ENCODE measurements around the gene PCNX1. TPM values are rescaled to one million over a fixed set of nuclear protein-coding genes. Genes with fewer than 3 reads are reported as not detected.

The PCNX1 gene
- polyA plus RNA-seq, 1 donor: 43.9 TPM

DNA sequence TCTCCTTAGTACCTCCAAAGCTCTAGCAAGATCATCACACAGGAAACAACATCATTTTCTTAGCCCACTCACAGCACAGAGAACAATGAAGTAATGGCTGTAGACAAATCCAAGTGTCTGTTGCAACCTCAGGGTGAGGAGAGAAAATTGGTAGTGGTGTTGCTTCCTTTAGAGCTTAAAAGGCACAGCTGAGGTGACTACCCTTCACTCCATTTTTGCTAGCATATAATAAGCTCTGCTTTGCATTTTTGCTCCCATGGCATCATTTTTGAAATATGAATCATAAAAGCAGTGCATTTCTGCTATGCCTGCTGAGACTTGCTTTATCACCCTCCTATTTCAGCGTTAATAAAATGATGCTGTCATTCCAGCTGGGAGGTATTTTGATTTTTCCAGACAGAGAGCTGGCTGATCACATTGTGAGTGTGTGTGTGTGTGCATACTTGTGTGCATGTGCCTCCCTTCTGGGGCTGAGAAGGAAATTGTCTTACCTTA, 18.5 kb upstream of the PCNX1 start:
- H3K27me3 ChIP-seq (ENCODE audit: control insufficient read depth, insufficient read depth, low read length): peaks cover 3% of the 10 kb centered on the region
- H3K4me1 ChIP-seq (ENCODE audit: control insufficient read depth, insufficient read depth, low read length): no peaks in the 10 kb centered on the region
- H3K36me3 ChIP-seq (ENCODE audit: control insufficient read depth, insufficient read depth, low read length): no peaks in the 10 kb centered on the region
- H3K9me3 ChIP-seq (ENCODE audit: control insufficient read depth, low read depth, low read length): no peaks in the 10 kb centered on the region
- no peak overlapping the region for H3K4me3 ChIP-seq (ENCODE audit: low read length)
- WGBS (ENCODE audit: insufficient coverage, low lambda C conversion rate): no CpG with 5 or more reads among the region's 1 CpG
- H3K27ac ChIP-seq (ENCODE audit: low read length): no peak overlapping the region
- no peak for DNase-seq

DNA sequence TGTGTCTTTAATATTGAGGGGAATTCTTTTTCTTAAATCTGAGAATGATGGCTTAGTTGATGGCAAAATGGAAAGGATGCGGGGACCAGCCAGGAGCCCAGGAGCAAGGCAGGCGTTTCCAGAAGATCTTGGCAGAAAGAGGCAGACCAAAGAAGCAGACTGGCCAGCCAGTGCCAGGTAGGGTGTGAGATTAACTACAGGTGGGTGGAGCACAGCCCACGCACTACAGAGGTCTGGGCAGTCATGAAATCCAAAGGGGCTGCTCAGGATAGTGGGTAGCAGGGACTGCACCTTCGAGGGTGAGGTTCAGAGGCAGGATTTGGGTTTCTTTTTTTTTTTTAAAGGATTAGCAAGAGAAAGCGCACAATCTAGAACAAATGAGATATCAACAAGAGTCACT, 17.7 kb upstream of the PCNX1 start:
- no CpG with 5 or more reads among the region's 5 CpGs for WGBS (ENCODE audit: insufficient coverage, low lambda C conversion rate)

DNA sequence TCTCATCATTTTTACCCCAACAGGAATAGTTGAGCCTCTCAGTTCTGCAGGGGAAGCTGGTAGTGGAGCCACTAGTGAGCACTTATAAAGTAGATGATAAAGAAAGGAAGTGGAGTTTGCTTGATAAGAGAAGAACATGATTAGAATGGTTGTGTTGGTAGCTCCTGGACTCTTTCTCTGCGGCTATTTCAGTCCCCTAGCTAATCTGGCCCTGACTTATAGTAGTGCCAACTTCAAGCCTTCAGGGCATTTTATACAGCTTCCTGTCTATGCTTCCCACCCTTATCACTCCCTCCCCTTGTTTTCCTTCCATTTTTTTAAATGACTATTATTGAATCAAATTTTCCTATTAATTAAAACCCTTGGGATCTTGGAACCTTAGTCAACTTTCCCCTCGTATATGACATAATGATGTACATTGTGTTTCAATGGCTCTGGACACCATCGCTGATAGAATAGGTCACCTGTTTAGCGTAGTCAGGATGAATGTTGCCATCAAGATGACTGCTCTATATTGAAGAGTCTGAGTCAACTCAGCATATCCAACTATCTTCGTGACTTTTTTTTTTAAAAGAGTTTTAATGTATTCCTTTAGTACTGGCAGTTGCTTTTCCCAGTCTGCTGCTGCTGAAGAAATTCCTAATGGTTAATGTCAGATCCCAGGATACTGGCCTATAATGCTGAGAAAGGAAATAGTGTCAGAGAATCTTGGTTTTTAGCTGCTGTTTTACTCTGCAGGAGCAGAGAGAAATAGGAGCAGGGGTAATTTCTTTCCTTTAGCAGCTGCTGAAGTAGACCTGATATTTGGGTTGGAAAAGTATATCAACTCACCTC, 16.2 kb upstream of the PCNX1 start:
- H3K36me3 ChIP-seq (ENCODE audit: control insufficient read depth, insufficient read depth, low read length): no peaks in the 10 kb centered on the region
- no peaks in the 10 kb centered on the region for H3K4me1 ChIP-seq (ENCODE audit: control insufficient read depth, insufficient read depth, low read length)
- no peak overlapping the region for H3K27ac ChIP-seq (ENCODE audit: low read length)
- H3K9me3 ChIP-seq (ENCODE audit: control insufficient read depth, low read depth, low read length): no peaks in the 10 kb centered on the region
- H3K4me3 ChIP-seq (ENCODE audit: low read length): no peak overlapping the region
- DNase-seq: no peak
- peaks cover 3% of the 10 kb centered on the region for H3K27me3 ChIP-seq (ENCODE audit: control insufficient read depth, insufficient read depth, low read length)
- WGBS (ENCODE audit: insufficient coverage, low lambda C conversion rate): 60% methylated on average over 1 of the region's 5 CpGs

More for the DNA sequence above, 17.7 kb upstream of the PCNX1 start:
- Histone ChIP-seq H3K4me3 (ENCODE audit: low read length) (no peak overlapping the region), H3K27ac (ENCODE audit: low read length) (no peak overlapping the region), H3K9me3 (ENCODE audit: control insufficient read depth, low read depth, low read length) (no peaks in the 10 kb centered on the region), H3K27me3 (ENCODE audit: control insufficient read depth, insufficient read depth, low read length) (peaks cover 3% of the 10 kb centered on the region), H3K36me3 (ENCODE audit: control insufficient read depth, insufficient read depth, low read length) (no peaks in the 10 kb centered on the region), H3K4me1 (ENCODE audit: control insufficient read depth, insufficient read depth, low read length) (no peaks in the 10 kb centered on the region)
- DNase-seq: no peak

DNA sequence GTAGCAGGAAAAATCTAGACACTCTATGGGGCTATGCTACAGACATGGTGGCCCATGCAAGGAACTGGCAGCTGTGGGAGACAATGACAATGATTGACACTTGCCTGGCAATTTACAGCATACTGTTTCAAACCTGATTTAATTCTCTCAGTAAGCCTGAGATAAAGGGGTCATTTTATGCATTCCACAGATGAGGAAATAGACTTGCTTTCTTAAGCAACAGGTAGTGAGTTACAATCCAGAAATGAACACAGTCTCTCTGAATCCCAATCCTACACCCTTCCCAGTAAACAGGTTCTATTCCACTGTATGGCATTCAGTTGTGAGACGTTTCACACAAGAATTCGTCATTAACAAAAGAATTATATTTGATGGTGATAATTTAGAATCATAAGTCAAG, 15.5 kb upstream of the PCNX1 start:
- Histone ChIP-seq H3K36me3 (ENCODE audit: control insufficient read depth, insufficient read depth, low read length) (no peaks in the 10 kb centered on the region), H3K4me3 (ENCODE audit: low read length) (no peak overlapping the region), H3K9me3 (ENCODE audit: control insufficient read depth, low read depth, low read length) (no peaks in the 10 kb centered on the region), H3K27me3 (ENCODE audit: control insufficient read depth, insufficient read depth, low read length) (peaks cover 3% of the 10 kb centered on the region), H3K27ac (ENCODE audit: low read length) (no peak overlapping the region), H3K4me1 (ENCODE audit: control insufficient read depth, insufficient read depth, low read length) (no peaks in the 10 kb centered on the region)
- WGBS (ENCODE audit: insufficient coverage, low lambda C conversion rate): no CpG with 5 or more reads among the region's 2 CpGs
- no peak for DNase-seq

- no peak for DNase-seq
- no peaks in the 10 kb centered on the region for H3K36me3 ChIP-seq (ENCODE audit: control insufficient read depth, insufficient read depth, low read length)
- H3K27me3 ChIP-seq (ENCODE audit: control insufficient read depth, insufficient read depth, low read length): no peaks in the 10 kb centered on the region
- no CpG with 5 or more reads among the region's 13 CpGs for WGBS (ENCODE audit: insufficient coverage, low lambda C conversion rate)
- H3K9me3 ChIP-seq (ENCODE audit: control insufficient read depth, low read depth, low read length): no peaks in the 10 kb centered on the region
- no peak overlapping the region for H3K27ac ChIP-seq (ENCODE audit: low read length)
- H3K4me3 ChIP-seq (ENCODE audit: low read length): no peak overlapping the region
- no peaks in the 10 kb centered on the region for H3K4me1 ChIP-seq (ENCODE audit: control insufficient read depth, insufficient read depth, low read length)
Observed at GRCh38 chr14:70893062-70893845, 14.0 kb upstream of the PCNX1 start.

GRCh38 chr14:70893858-70894291, 13.4 kb upstream of the PCNX1 start:
- no peaks in the 10 kb centered on the region for H3K4me1 ChIP-seq (ENCODE audit: control insufficient read depth, insufficient read depth, low read length)
- H3K27me3 ChIP-seq (ENCODE audit: control insufficient read depth, insufficient read depth, low read length): no peaks in the 10 kb centered on the region
- H3K9me3 ChIP-seq (ENCODE audit: control insufficient read depth, low read depth, low read length): no peaks in the 10 kb centered on the region
- H3K36me3 ChIP-seq (ENCODE audit: control insufficient read depth, insufficient read depth, low read length): no peaks in the 10 kb centered on the region
- H3K27ac ChIP-seq (ENCODE audit: low read length): no peak overlapping the region
- 100% methylated on average over 1 of the region's 5 CpGs for WGBS (ENCODE audit: insufficient coverage, low lambda C conversion rate)
- no peak for DNase-seq
- no peak overlapping the region for H3K4me3 ChIP-seq (ENCODE audit: low read length)

DNA sequence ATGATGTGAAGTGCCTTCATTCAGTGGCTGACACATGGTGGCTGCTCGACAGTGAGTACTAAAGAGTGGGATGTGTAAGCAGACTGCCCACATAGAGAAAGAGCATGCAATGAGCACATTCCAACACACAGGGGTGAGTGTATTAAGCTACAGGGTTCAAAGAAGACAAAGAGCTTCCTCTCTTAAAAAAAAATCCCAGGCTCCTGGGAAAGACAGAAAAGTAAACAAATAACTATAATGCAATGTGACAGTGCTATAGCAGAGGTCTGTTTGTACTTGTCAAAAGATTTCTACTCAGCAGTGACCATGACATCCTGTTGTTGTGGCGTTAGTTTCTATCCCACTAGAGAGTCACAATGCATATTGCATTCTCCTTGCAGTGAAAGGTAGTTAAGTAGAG, 12.4 kb upstream of the PCNX1 start:
- no peaks in the 10 kb centered on the region for H3K36me3 ChIP-seq (ENCODE audit: control insufficient read depth, insufficient read depth, low read length)
- H3K4me1 ChIP-seq (ENCODE audit: control insufficient read depth, insufficient read depth, low read length): no peaks in the 10 kb centered on the region
- DNase-seq: no peak
- H3K9me3 ChIP-seq (ENCODE audit: control insufficient read depth, low read depth, low read length): no peaks in the 10 kb centered on the region
- no peaks in the 10 kb centered on the region for H3K27me3 ChIP-seq (ENCODE audit: control insufficient read depth, insufficient read depth, low read length)
- WGBS (ENCODE audit: insufficient coverage, low lambda C conversion rate): no CpG with 5 or more reads among the region's 2 CpGs
- H3K27ac ChIP-seq (ENCODE audit: low read length): no peak overlapping the region
- H3K4me3 ChIP-seq (ENCODE audit: low read length): no peak overlapping the region

- DNase-seq: no peak
- whole genome bisulfite sequencing (ENCODE audit: insufficient coverage, low lambda C conversion rate): 100% methylated on average over 1 of the region's 1 CpG
- Histone ChIP-seq H3K9me3 (ENCODE audit: control insufficient read depth, low read depth, low read length) (no peaks in the 10 kb centered on the region), H3K27ac (ENCODE audit: low read length) (no peak overlapping the region), H3K36me3 (ENCODE audit: control insufficient read depth, insufficient read depth, low read length) (no peaks in the 10 kb centered on the region), H3K4me3 (ENCODE audit: low read length) (no peak overlapping the region), H3K27me3 (ENCODE audit: control insufficient read depth, insufficient read depth, low read length) (no peaks in the 10 kb centered on the region), H3K4me1 (ENCODE audit: control insufficient read depth, insufficient read depth, low read length) (no peaks in the 10 kb centered on the region)
Observed at GRCh38 chr14:70896317-70896716, 10.9 kb upstream of the PCNX1 start.

- Histone ChIP-seq H3K4me1 (ENCODE audit: control insufficient read depth, insufficient read depth, low read length) (no peaks in the 10 kb centered on the region), H3K4me3 (ENCODE audit: low read length) (no peak overlapping the region), H3K27me3 (ENCODE audit: control insufficient read depth, insufficient read depth, low read length) (no peaks in the 10 kb centered on the region), H3K36me3 (ENCODE audit: control insufficient read depth, insufficient read depth, low read length) (no peaks in the 10 kb centered on the region), H3K27ac (ENCODE audit: low read length) (no peak overlapping the region), H3K9me3 (ENCODE audit: control insufficient read depth, low read depth, low read length) (no peaks in the 10 kb centered on the region)
- no peak for DNase-seq
- WGBS (ENCODE audit: insufficient coverage, low lambda C conversion rate): 100% methylated on average over 2 of the region's 3 CpGs
Observed at GRCh38 chr14:70896981-70897380, 10.3 kb upstream of the PCNX1 start.

GRCh38 chr14:70897464-70897863, 9.8 kb upstream of the PCNX1 start:
- Histone ChIP-seq H3K4me1 (ENCODE audit: control insufficient read depth, insufficient read depth, low read length) (no peaks in the 10 kb centered on the region), H3K27ac (ENCODE audit: low read length) (no peak overlapping the region)

More at GRCh38 chr14:70897464-70897863, 9.8 kb upstream of the PCNX1 start:
- WGBS (ENCODE audit: insufficient coverage, low lambda C conversion rate): 80% methylated on average over 1 of the region's 2 CpGs
- H3K9me3 ChIP-seq (ENCODE audit: control insufficient read depth, low read depth, low read length): no peaks in the 10 kb centered on the region
- H3K4me3 ChIP-seq (ENCODE audit: low read length): no peak overlapping the region
- H3K36me3 ChIP-seq (ENCODE audit: control insufficient read depth, insufficient read depth, low read length): no peaks in the 10 kb centered on the region
- DNase-seq: peak in 1 of 2 donors; percentile 14
- H3K27me3 ChIP-seq (ENCODE audit: control insufficient read depth, insufficient read depth, low read length): no peaks in the 10 kb centered on the region

Data from large intestine (tissue), 3 donors.